GM23248 (cell line): ENCODE results near the gene DHX30.

Source experiments
- EZH2 ChIP-seq: fragments of 200-600 bp; sonication (generic); IDR thresholded peaks from 2 replicates; pipeline ENCODE4 v1.6.1; 2018; ENCODE audit warnings: antibody characterized with exemption, mild to moderate bottlenecking; ENCODE audit not compliant: insufficient read depth, poor library complexity, severe bottlenecking
- EZH2phosphoT487 ChIP-seq: fragments of 200-600 bp; sonication (generic); IDR thresholded peaks from 2 replicates; pipeline ENCODE4 v1.6.1; 2018; ENCODE audit warnings: antibody characterized with exemption, moderate library complexity, mild to moderate bottlenecking, low read depth; ENCODE audit not compliant: insufficient read depth

GRCh38 chr3:47803480-47804025 is 615 bp downstream of the DHX30 start:
- TF ChIP-seq EZH2 (no peak), EZH2phosphoT487 (no peak)
